Measurements from ENCODE around the gene PDE11A.

DNA sequence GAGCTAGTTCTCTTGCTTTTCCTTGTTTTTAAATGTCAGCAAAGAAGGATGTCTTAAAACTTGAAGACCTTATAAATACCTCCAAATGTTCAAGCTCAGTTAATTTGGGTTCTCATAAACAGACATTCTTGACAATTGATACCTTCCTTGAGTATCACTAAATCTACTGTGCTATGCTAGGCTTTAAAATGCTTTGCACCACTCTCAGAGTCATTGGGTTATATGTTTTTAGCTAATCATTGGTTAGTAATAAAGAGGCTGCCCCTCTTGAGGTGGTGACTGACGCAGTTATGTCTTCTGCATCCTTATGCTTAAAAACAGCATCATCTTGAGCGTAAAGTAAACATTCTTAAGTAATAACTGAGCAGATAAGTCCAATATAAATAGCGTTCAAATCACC is 404.0 kb downstream of the PDE11A start:
- TF ChIP-seq, protein P1, sequence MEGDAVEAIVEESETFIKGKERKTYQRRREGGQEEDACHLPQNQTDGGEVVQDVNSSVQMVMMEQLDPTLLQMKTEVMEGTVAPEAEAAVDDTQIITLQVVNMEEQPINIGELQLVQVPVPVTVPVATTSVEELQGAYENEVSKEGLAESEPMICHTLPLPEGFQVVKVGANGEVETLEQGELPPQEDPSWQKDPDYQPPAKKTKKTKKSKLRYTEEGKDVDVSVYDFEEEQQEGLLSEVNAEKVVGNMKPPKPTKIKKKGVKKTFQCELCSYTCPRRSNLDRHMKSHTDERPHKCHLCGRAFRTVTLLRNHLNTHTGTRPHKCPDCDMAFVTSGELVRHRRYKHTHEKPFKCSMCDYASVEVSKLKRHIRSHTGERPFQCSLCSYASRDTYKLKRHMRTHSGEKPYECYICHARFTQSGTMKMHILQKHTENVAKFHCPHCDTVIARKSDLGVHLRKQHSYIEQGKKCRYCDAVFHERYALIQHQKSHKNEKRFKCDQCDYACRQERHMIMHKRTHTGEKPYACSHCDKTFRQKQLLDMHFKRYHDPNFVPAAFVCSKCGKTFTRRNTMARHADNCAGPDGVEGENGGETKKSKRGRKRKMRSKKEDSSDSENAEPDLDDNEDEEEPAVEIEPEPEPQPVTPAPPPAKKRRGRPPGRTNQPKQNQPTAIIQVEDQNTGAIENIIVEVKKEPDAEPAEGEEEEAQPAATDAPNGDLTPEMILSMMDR (conservative IDR thresholded peaks at IDR 0.05; ENCODE audit: low read depth in 2 of 2) = no peak
- TF ChIP-seq JUNB (IDR thresholded peaks at IDR 0.05; ENCODE audit: unreplicated experiment) = no peak
